Stomach (tissue), 9 donors: ENCODE measurements around the gene E2F7. TPM values are rescaled to one million over a fixed set of nuclear protein-coding genes. Genes with fewer than 3 reads are reported as not detected.

Experiments
- DNase-seq, 2 donors: peaks; one replicate each; pipeline versions ENCODE4 v3.0.0 to v3.0.0-alpha.2; 2013 to 2019
- H3K27ac ChIP-seq, 5 donors: fragments of 200-600 bp in 4 of 5; sonication (generic) in 4 of 5; one replicate each; pipeline ENCODE4 v1.5.1; 2013 to 2019; ENCODE audit warnings: mild to moderate bottlenecking in 1 of 5, moderate library complexity in 1 of 5
- H3K27me3 ChIP-seq, 3 donors: fragments of 200-600 bp; sonication (generic); one replicate each; pipeline ENCODE4 v1.5.1; 2017 to 2019; ENCODE audit warnings: mixed run types in 1 of 3
- H3K36me3 ChIP-seq, 4 donors: fragments of 200-600 bp; sonication (generic); 1 replicate in 3 of 4; 2 replicates in 1 of 4; pipeline ENCODE4 v1.5.1; 2016 to 2019
- H3K4me1 ChIP-seq, 4 donors: fragments of 200-600 bp; sonication (generic); one replicate each; pipeline ENCODE4 v1.5.1; 2016 to 2019
- H3K4me3 ChIP-seq, 4 donors: fragments of 200-600 bp; sonication (generic) in 3 of 4; one replicate each; pipeline ENCODE4 v1.5.1; 2016 to 2019; ENCODE audit warnings: mild to moderate bottlenecking in 1 of 4
- H3K9me3 ChIP-seq, 4 donors: fragments of 200-600 bp; sonication (generic); one replicate each; pipeline ENCODE4 v1.5.1; 2016 to 2019
- EP300 ChIP-seq: sonication (generic); formaldehyde crosslinking; IDR thresholded peaks from one replicate; pipeline ENCODE4 v1.6.1; 2017; ENCODE audit warnings: antibody characterized with exemption
- POLR2A ChIP-seq, 4 donors: fragments of 450-650 bp; IDR thresholded peaks; one replicate each; pipeline ENCODE4 v1.6.1; 2016; ENCODE audit warnings: antibody characterized with exemption in 4 of 4, control low read depth in 2 of 4, mild to moderate bottlenecking in 1 of 4, moderate library complexity in 1 of 4
- POLR2AphosphoS5 ChIP-seq, 3 donors: sonication (generic); formaldehyde crosslinking; IDR thresholded peaks; one replicate each; pipeline ENCODE4 v1.6.1; 2016; ENCODE audit warnings: antibody characterized with exemption in 3 of 3
- WGBS, 5 donors: extraction: QIAGEN DNeasy Blood & Tissue Kit in 3 of 5; methylation state at CpG; one replicate each; pipeline versions ENCODE4 v1.1.5 to v1.1.7; 2013 to 2018; 5-methylcytosine and 5-hydroxymethylcytosine counted together
- intact Hi-C: fragments of 100-400 bp; cut with DNase I; formaldehyde crosslinking; loops from one replicate; pipeline ENCODE4 v1.15.1; 2023; ENCODE audit warnings: low total_unique reads
- polyA plus RNA-seq, 3 donors: library from polyadenylated mRNA; stranded (reverse); fragments of 200-250 nt; gene quantifications; one replicate each; pipeline ENCODE4 v1.2.3, GENCODE V29; 2013
- total RNA-seq, 5 donors: library from RNA; depleted of rRNA; stranded (reverse); fragments of >200 nt; gene quantifications; one replicate each; pipeline versions ENCODE4 v1.1.0 to v1.2.3, GENCODE V29; 2014 to 2016
- TF ChIP-seq, protein P1 (sequence below), 7 experiments: fragments of 450-650 bp in 4 of 7; fragments of 200-600 bp in 3 of 7; sonication (generic) in 3 of 7; IDR thresholded peaks; one replicate each; pipeline ENCODE4 v1.5.1; 2016 to 2019; ENCODE audit warnings: antibody characterized with exemption in 7 of 7, control low read depth in 2 of 7, mild to moderate bottlenecking in 1 of 7
- donor health status: healthy with polysubstance abuse.
- donor health status: Bipolar disorder and iron deficiency.
- donor health status: healthy.

Gene E2F7
- total and polyA plus RNA-seq, 8 donors: 0.31 to 7.7 (median 0.75) TPM; not detected in 1

DNA sequence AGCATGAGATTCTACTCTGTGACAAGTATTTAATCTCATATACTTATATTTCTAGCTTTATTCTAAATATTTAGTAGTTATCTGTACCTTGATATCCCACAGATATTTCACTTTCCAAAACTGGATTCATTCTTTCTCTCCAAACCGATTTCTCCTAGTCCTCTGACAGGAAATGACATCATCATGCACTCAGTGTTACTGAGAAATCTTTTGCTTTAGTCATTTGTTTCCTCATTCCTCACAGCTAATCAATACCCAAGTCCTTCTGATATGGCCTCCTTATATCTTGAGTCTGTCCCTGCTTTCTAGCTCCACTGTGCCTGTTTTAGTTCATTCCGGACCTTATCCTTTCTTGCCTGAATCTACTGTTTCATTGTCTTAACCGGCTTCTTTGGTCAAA lies 39.4 kb upstream of the E2F7 start:
- intact Hi-C loops: no loop called here
- 57 to 70% (median 60%) methylated on average over 3 of the region's 3 CpGs for WGBS, 5 donors

DNA sequence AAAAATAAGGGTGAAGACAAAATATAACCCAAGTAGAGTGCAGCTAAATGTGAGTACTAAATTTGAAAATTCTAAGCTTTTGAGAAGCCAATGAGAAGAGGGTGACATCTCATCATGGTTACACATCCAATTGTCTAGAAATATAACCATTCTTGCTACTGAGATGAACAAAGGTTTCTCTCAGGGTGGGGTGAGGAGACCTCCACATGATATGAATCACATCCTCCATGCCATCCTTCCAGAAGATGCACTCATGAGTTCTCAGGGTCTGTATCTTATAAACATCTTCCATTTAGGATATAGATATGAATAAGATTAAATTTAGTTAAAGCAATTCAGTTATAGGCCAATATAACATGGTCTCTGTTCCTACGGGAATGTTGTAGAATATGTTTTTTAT lies 38.9 kb upstream of the E2F7 start:
- H3K9me3 ChIP-seq: no peaks in the 10 kb centered on the region

More for the DNA sequence above, 39.4 kb upstream of the E2F7 start:
- no peak for DNase-seq
- H3K27me3 ChIP-seq: no peaks in the 10 kb centered on the region
- TF ChIP-seq POLR2AphosphoS5 (IDR thresholded peaks at IDR 0.05): no peak
- TF ChIP-seq EP300: no peak
- TF ChIP-seq POLR2A (IDR thresholded peaks at IDR 0.05): no peak
- TF ChIP-seq, protein P1, sequence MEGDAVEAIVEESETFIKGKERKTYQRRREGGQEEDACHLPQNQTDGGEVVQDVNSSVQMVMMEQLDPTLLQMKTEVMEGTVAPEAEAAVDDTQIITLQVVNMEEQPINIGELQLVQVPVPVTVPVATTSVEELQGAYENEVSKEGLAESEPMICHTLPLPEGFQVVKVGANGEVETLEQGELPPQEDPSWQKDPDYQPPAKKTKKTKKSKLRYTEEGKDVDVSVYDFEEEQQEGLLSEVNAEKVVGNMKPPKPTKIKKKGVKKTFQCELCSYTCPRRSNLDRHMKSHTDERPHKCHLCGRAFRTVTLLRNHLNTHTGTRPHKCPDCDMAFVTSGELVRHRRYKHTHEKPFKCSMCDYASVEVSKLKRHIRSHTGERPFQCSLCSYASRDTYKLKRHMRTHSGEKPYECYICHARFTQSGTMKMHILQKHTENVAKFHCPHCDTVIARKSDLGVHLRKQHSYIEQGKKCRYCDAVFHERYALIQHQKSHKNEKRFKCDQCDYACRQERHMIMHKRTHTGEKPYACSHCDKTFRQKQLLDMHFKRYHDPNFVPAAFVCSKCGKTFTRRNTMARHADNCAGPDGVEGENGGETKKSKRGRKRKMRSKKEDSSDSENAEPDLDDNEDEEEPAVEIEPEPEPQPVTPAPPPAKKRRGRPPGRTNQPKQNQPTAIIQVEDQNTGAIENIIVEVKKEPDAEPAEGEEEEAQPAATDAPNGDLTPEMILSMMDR (IDR thresholded peaks at IDR 0.05): no peak
- no peaks in the 10 kb centered on the region for H3K9me3 ChIP-seq
- no peak overlapping the region for H3K27ac ChIP-seq
- no peak overlapping the region for H3K4me3 ChIP-seq
- no peaks in the 10 kb centered on the region for H3K36me3 ChIP-seq
- H3K4me1 ChIP-seq: no peaks in the 10 kb centered on the region

DNA sequence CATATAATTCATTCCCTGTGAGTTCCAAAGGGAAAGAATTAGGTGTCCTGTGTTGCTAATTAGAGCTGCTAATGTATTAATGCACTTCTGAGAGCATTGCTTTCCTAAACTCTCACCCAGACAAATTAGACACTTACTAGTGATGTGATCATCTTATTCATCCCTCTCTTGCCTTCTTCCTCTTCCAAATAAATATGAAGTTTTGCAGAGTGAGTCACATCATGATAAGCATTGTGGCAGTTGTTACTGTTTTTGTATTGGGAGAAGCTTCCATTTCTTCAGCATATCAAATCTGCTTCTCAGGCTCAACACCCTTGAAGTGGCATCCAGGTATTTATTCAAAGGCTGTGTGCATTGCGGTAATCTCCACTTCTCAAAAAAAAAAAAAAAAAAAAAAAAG lies 37.3 kb upstream of the E2F7 start:
- Histone ChIP-seq H3K36me3 (no peaks in the 10 kb centered on the region), H3K4me1 (no peaks in the 10 kb centered on the region), H3K4me3 (no peak overlapping the region), H3K27me3 (no peaks in the 10 kb centered on the region), H3K9me3 (no peaks in the 10 kb centered on the region), H3K27ac (no peak overlapping the region)
- TF ChIP-seq EP300: no peak
- DNase-seq: no peak
- intact Hi-C loops: no loop called here
- WGBS, 5 donors: 88 to 100% (median 93%) methylated on average over 1 of the region's 1 CpG

More for the DNA sequence above, 38.9 kb upstream of the E2F7 start:
- Histone ChIP-seq H3K36me3 (no peaks in the 10 kb centered on the region), H3K4me3 (no peak overlapping the region), H3K27ac (no peak overlapping the region), H3K4me1 (no peaks in the 10 kb centered on the region), H3K27me3 (no peaks in the 10 kb centered on the region)
- intact Hi-C loops: no loop called here
- TF ChIP-seq, protein P1 (IDR thresholded peaks at IDR 0.05): no peak
- TF ChIP-seq EP300 (no peak), POLR2AphosphoS5 (IDR thresholded peaks at IDR 0.05) (no peak), POLR2A (IDR thresholded peaks at IDR 0.05) (no peak)
- DNase-seq: no peak
- WGBS, 5 donors: 87 to 97% (median 93%) methylated on average over 1 of the region's 1 CpG

DNA sequence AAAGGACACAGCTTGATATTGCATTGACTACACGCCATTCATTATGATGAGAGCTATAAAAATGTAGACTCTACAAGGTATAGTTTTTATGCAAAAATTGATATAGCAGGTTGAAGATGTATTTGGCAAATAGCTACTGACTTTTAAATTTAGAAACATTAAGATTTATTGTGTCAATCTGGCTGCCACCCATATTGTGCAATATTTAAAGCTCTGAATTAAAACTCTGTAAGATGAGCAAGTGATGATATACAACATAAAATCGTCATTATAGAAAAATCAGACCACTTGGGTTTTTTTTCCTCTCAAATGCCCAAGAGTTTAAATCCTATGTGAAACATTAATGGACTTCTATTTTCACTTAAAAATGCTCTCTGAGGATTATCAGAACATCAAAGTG lies 36.8 kb upstream of the E2F7 start:
- WGBS, 5 donors: 80 to 91% (median 81%) methylated on average over 2 of the region's 2 CpGs

DNA sequence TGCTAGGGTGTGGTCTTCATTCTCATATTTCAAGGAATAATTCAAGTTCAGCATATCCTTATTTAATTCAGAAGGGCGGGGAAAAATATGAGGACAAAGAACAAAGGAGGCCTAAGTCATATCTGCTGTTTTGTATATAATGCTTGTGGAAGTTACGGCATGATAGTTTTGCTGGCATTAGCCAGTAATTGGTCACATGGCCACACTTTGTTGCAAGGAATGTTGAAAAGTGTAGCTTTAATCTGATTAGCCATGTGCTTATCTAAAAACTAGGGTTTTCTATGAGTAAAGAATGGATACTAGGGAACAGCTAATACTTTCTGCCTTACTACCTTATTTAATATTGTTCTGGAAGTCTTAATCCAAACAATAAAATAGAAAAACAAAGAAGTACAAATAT lies 34.4 kb upstream of the E2F7 start:
- intact Hi-C loops: no loop called here
- Histone ChIP-seq H3K27me3 (peaks cover 0 to 9% (median 0%) of the 10 kb centered on the region in 3 donors), H3K27ac (no peak overlapping the region), H3K4me3 (no peak overlapping the region), H3K4me1 (no peaks in the 10 kb centered on the region), H3K9me3 (no peaks in the 10 kb centered on the region), H3K36me3 (no peaks in the 10 kb centered on the region)
- WGBS, 5 donors: 37 to 74% (median 49%) methylated on average over 2 of the region's 2 CpGs
- TF ChIP-seq EP300 (no peak), POLR2A (IDR thresholded peaks at IDR 0.05) (no peak), POLR2AphosphoS5 (IDR thresholded peaks at IDR 0.05) (no peak)
- TF ChIP-seq, protein P1 (IDR thresholded peaks at IDR 0.05): no peak
- no peak for DNase-seq

More for the DNA sequence above, 36.8 kb upstream of the E2F7 start:
- Histone ChIP-seq H3K27ac (no peak overlapping the region), H3K4me3 (no peak overlapping the region), H3K27me3 (no peaks in the 10 kb centered on the region), H3K9me3 (no peaks in the 10 kb centered on the region), H3K36me3 (no peaks in the 10 kb centered on the region), H3K4me1 (no peaks in the 10 kb centered on the region)
- TF ChIP-seq EP300: no peak
- no peak for TF ChIP-seq POLR2AphosphoS5 (IDR thresholded peaks at IDR 0.05)
- no peak for TF ChIP-seq POLR2A (IDR thresholded peaks at IDR 0.05)
- TF ChIP-seq, protein P1 (IDR thresholded peaks at IDR 0.05): no peak
- intact Hi-C loops: no loop called here
- no peak for DNase-seq
